ENCODE measurements around the gene PJA2. TPM values are rescaled to one million over a fixed set of nuclear protein-coding genes. Genes with fewer than 3 reads are reported as not detected.

Gene PJA2
- total RNA-seq, 1 experiment from 2014 or later: 54.4 TPM

- H3K27me3 Mint-ChIP-seq (ENCODE audit: insufficient read depth, unreplicated experiment): no peaks in the 10 kb centered on the region
- intact Hi-C loops (cut with micrococcal nuclease): loop anchor here (1.0 to 2.0 kb wide), 3 partner anchors 17 to 58 kb away; no protein-coding TSS in a partner anchor
- TF ChIP-seq, protein P1, sequence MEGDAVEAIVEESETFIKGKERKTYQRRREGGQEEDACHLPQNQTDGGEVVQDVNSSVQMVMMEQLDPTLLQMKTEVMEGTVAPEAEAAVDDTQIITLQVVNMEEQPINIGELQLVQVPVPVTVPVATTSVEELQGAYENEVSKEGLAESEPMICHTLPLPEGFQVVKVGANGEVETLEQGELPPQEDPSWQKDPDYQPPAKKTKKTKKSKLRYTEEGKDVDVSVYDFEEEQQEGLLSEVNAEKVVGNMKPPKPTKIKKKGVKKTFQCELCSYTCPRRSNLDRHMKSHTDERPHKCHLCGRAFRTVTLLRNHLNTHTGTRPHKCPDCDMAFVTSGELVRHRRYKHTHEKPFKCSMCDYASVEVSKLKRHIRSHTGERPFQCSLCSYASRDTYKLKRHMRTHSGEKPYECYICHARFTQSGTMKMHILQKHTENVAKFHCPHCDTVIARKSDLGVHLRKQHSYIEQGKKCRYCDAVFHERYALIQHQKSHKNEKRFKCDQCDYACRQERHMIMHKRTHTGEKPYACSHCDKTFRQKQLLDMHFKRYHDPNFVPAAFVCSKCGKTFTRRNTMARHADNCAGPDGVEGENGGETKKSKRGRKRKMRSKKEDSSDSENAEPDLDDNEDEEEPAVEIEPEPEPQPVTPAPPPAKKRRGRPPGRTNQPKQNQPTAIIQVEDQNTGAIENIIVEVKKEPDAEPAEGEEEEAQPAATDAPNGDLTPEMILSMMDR (IDR thresholded peaks at IDR 0.05; ENCODE audit: unreplicated experiment): no peak
- H3K27ac Mint-ChIP-seq (ENCODE audit: low read depth, unreplicated experiment): peak overlapping the region; percentile 98
- peaks cover 8% of the 10 kb centered on the region for H3K36me3 Mint-ChIP-seq (ENCODE audit: insufficient read depth, unreplicated experiment)
- H3K4me1 Mint-ChIP-seq (ENCODE audit: insufficient read depth, unreplicated experiment): peaks cover 11% of the 10 kb centered on the region
- peak overlapping the region; percentile 99 for H3K4me3 Mint-ChIP-seq (ENCODE audit: unreplicated experiment)
- BruUV-seq (replicated peaks): TSS peak; percentile 94
- H3K9me3 Mint-ChIP-seq (ENCODE audit: unreplicated experiment): no peaks in the 10 kb centered on the region
- DNase-seq (ENCODE audit: unreplicated experiment): peak; percentile 81
- CTCF ChIA-PET: interaction anchor here (0.7 to 1.3 kb wide), 2 partner anchors 25 to 934 kb away, joined by 3 to 4 read pairs; no protein-coding TSS in a partner anchor
- POLR2A ChIA-PET: interaction anchor here (0.7 to 5.3 kb wide), 44 partner anchors 8 to 1311 kb away, joined by 3 to 80 read pairs (median 4); partner anchors contain the start of genes FBXL17, FER and MAN2A1
Measured at GRCh38 chr5:109410389-109411148, 795 bp upstream of the PJA2 start.

DNA sequence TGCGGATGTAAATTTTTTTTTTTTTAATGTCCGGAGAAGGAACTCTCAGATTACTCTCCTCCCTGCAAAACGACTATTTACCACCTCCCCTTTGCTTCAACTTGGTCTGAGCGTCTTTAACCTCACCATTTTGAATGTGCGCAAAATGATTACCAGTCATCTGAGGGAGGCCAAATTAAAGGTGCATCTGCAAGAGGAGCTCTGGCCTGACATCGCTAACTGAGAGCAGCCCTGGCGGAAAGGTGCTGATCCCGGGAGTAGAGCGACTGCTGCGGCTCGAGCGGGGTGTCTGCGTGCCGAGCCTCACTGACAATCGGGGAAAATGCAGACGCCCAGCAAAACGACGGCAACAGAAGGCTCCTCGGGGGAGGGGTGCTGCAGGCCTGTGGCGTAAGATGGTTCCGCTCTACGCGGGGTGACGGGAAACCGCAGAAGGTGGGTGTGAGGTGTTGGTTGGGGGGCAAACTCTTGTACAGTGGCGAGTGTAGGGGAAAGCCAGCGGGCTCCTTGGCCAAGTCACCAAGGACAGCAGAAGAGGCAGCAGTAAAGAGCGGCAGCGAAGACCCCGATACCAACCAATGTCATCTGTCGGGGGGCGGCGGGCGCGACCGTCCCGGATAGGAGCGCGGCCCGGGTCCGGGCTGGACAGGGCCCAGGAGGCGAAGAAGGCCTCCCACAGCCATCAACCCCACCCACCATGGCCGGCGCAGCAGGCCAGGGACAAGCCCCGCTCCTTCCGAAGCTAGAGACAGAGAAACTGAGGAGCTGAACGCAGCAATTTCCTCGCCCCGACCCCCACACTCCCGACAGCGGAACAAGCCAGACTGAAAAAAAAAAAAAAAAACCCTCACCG is 557 bp downstream of the PJA2 start:
- peak overlapping the region; percentile 98 for H3K27ac Mint-ChIP-seq (ENCODE audit: low read depth, unreplicated experiment)
- intact Hi-C loops (cut with micrococcal nuclease): no loop called here
- TF ChIP-seq, protein P1 (IDR thresholded peaks at IDR 0.05; ENCODE audit: unreplicated experiment): no peak
- peak overlapping the region; percentile 99 for H3K4me3 Mint-ChIP-seq (ENCODE audit: unreplicated experiment)
- ChIA-PET CTCF (interaction anchor here (0.7 to 1.4 kb wide), 7 partner anchors 24 to 693 kb away, joined by 3 to 9 read pairs (median 3); no protein-coding TSS in a partner anchor), POLR2A (interaction anchor here (0.6 to 5.3 kb wide), 34 partner anchors 7 to 1027 kb away, joined by 3 to 80 read pairs (median 5); partner anchors contain the start of genes FBXL17, FER and MAN2A1)
- no peaks in the 10 kb centered on the region for H3K27me3 Mint-ChIP-seq (ENCODE audit: insufficient read depth, unreplicated experiment)
- no peaks in the 10 kb centered on the region for H3K9me3 Mint-ChIP-seq (ENCODE audit: unreplicated experiment)
- peak; percentile 74 for DNase-seq (ENCODE audit: unreplicated experiment)
- peaks cover 11% of the 10 kb centered on the region for H3K4me1 Mint-ChIP-seq (ENCODE audit: insufficient read depth, unreplicated experiment)
- TSS peak; percentile 54 for BruUV-seq (replicated peaks)
- peaks cover 10% of the 10 kb centered on the region for H3K36me3 Mint-ChIP-seq (ENCODE audit: insufficient read depth, unreplicated experiment)

GRCh38 chr5:109407913-109408312 is 1.9 kb downstream of the PJA2 start:
- no peak for DNase-seq (ENCODE audit: unreplicated experiment)
- intact Hi-C loops (cut with micrococcal nuclease): no loop called here
- Mint-ChIP-seq H3K36me3 (ENCODE audit: insufficient read depth, unreplicated experiment) (peaks cover 18% of the 10 kb centered on the region), H3K27me3 (ENCODE audit: insufficient read depth, unreplicated experiment) (no peaks in the 10 kb centered on the region), H3K4me3 (ENCODE audit: unreplicated experiment) (peak overlapping the region; percentile 99), H3K4me1 (ENCODE audit: insufficient read depth, unreplicated experiment) (peaks cover 11% of the 10 kb centered on the region), H3K27ac (ENCODE audit: low read depth, unreplicated experiment) (peak overlapping the region; percentile 98), H3K9me3 (ENCODE audit: unreplicated experiment) (no peaks in the 10 kb centered on the region)
- BruUV-seq (replicated peaks): no TSS peak
- ChIA-PET CTCF (no interaction called here), POLR2A (interaction anchor here (0.6 to 1.5 kb wide), 7 partner anchors 27 to 752 kb away, joined by 3 to 7 read pairs (median 5); no protein-coding TSS in a partner anchor)
- TF ChIP-seq, protein P1 (IDR thresholded peaks at IDR 0.05; ENCODE audit: unreplicated experiment): no peak
